ENCODE results near the gene RNF38. TPM values are rescaled to one million over a fixed set of nuclear protein-coding genes. Genes with fewer than 3 reads are reported as not detected.

Gene RNF38
- total and polyA plus RNA-seq, 2 experiments from 2014 or later = 13.7 to 61.9 TPM

DNA sequence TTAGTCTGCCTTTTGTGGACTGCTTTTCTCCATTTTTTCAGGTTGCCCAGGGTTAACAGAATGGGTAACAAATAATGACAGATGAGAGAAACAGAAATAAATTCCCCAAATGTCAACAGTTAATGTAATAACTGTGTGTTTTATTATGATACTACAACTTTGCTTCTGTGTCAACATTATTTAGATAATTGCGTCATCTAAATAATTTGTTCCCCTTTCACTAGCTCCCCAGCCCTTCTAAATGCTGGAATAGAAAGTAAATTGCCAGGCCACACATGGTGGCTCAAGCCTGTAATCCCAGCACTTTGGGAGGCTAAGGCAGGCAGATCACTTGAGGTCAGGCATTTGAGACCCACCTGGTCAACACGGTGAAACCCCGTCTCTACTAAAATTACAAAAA, 53.5 kb downstream of the RNF38 start:
- H3K36me3 ChIP-seq (ENCODE audit: insufficient read depth) = peaks cover 53% of the 10 kb centered on the region
- H3K4me3 Mint-ChIP-seq = no peak overlapping the region
- 0 out of 2 replicates have a peak overlapping the region, but pooled peaks have one; percentile 30 for H3K27ac ChIP-seq (ENCODE audit: low read depth)
- TF ChIP-seq CREB1 (CRISPR knock-in tag; IDR thresholded peaks at IDR 0.05; ENCODE audit: low read depth) = no peak
- no peak for TF ChIP-seq JUNB (IDR thresholded peaks at IDR 0.05; ENCODE audit: unreplicated experiment)
- no peak for TF ChIP-seq NANOG (IDR thresholded peaks at IDR 0.05; ENCODE audit: borderline replicate concordance)
- TF ChIP-seq ZNF331 (CRISPR knock-in tag; IDR thresholded peaks at IDR 0.05; ENCODE audit: low read depth) = no peak
- TF ChIP-seq ETS1 (IDR thresholded peaks at IDR 0.05) = no peak
- TF ChIP-seq POLR2AphosphoS5 (IDR thresholded peaks at IDR 0.05; ENCODE audit: low read depth) = no peak
- TF ChIP-seq, protein P1, sequence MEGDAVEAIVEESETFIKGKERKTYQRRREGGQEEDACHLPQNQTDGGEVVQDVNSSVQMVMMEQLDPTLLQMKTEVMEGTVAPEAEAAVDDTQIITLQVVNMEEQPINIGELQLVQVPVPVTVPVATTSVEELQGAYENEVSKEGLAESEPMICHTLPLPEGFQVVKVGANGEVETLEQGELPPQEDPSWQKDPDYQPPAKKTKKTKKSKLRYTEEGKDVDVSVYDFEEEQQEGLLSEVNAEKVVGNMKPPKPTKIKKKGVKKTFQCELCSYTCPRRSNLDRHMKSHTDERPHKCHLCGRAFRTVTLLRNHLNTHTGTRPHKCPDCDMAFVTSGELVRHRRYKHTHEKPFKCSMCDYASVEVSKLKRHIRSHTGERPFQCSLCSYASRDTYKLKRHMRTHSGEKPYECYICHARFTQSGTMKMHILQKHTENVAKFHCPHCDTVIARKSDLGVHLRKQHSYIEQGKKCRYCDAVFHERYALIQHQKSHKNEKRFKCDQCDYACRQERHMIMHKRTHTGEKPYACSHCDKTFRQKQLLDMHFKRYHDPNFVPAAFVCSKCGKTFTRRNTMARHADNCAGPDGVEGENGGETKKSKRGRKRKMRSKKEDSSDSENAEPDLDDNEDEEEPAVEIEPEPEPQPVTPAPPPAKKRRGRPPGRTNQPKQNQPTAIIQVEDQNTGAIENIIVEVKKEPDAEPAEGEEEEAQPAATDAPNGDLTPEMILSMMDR (conservative IDR thresholded peaks at IDR 0.05; ENCODE audit: low read depth in 2 of 2) = no peak
- TF ChIP-seq ZNF114 (CRISPR knock-in tag; IDR thresholded peaks at IDR 0.05) = no peak
- no peak for TF ChIP-seq EZH2phosphoT487 (IDR thresholded peaks at IDR 0.05; ENCODE audit: unreplicated experiment)
- H3K4me3 ChIP-seq = no peak overlapping the region
- peaks cover 5% of the 10 kb centered on the region; the same call in 1 of the 2 replicates for H4K20me1 ChIP-seq (replicated peaks; ENCODE audit: insufficient read depth)
- H3K79me2 ChIP-seq (replicated peaks; ENCODE audit: insufficient read depth) = no peaks in the 10 kb centered on the region
- H2AFZ ChIP-seq = no peak overlapping the region
- no peak for DNase-seq (ENCODE audit: low spot score)
- no peaks in the 10 kb centered on the region for H3K4me1 ChIP-seq (ENCODE audit: insufficient read depth)
- no peaks in the 10 kb centered on the region for H3F3A ChIP-seq (replicated peaks; ENCODE audit: low read depth)
- H3K4me2 ChIP-seq = no peak overlapping the region
- no peaks in the 10 kb centered on the region for H3K9me2 ChIP-seq (ENCODE audit: insufficient read depth)
- H3K27me3 ChIP-seq (ENCODE audit: insufficient read depth) = no peaks in the 10 kb centered on the region
- H3K27ac Mint-ChIP-seq = peak overlapping the region; percentile 9; the same call in 1 of the 2 replicates
- H3K9me3 Mint-ChIP-seq = no peaks in the 10 kb centered on the region
- H3K36me3 Mint-ChIP-seq (ENCODE audit: low read depth) = peaks cover 80% of the 10 kb centered on the region
- H3K27me3 Mint-ChIP-seq (ENCODE audit: insufficient read depth, low read depth, poor library complexity) = peaks cover 5% of the 10 kb centered on the region
- no peak for ATAC-seq
- no peaks in the 10 kb centered on the region; the same call in 2 of the 3 replicates for H3K4me1 Mint-ChIP-seq

GRCh38 chr9:36345103-36345846, 54.8 kb downstream of the RNF38 start:
- Histone ChIP-seq H3F3A (replicated peaks; ENCODE audit: low read depth) (no peaks in the 10 kb centered on the region), H3K27ac (ENCODE audit: low read depth) (peak overlapping the region; percentile 17; the same call in 1 of the 2 replicates), H3K27me3 (ENCODE audit: insufficient read depth) (no peaks in the 10 kb centered on the region), H3K4me3 (no peak overlapping the region), H3K79me2 (replicated peaks; ENCODE audit: insufficient read depth) (no peaks in the 10 kb centered on the region), H3K4me1 (ENCODE audit: insufficient read depth) (no peaks in the 10 kb centered on the region), H3K36me3 (ENCODE audit: insufficient read depth) (peaks cover 53% of the 10 kb centered on the region), H2AFZ (no peak overlapping the region), H3K4me2 (no peak overlapping the region), H4K20me1 (replicated peaks; ENCODE audit: insufficient read depth) (peaks cover 5% of the 10 kb centered on the region; the same call in 1 of the 2 replicates), H3K9me2 (ENCODE audit: insufficient read depth) (no peaks in the 10 kb centered on the region)
- Mint-ChIP-seq H3K9me3 (no peaks in the 10 kb centered on the region), H3K4me1 (no peaks in the 10 kb centered on the region; the same call in 2 of the 3 replicates), H3K27ac (0 out of 2 replicates have a peak overlapping the region, but pooled peaks have one; percentile 56), H3K27me3 (ENCODE audit: insufficient read depth, low read depth, poor library complexity) (peaks cover 5% of the 10 kb centered on the region), H3K36me3 (ENCODE audit: low read depth) (peaks cover 77% of the 10 kb centered on the region), H3K4me3 (no peak overlapping the region)
- peak; percentile 87 for ATAC-seq
- TF ChIP-seq, protein P1 (conservative IDR thresholded peaks at IDR 0.05; ENCODE audit: low read depth in 2 of 2) = peak; percentile 38 to 39; a peak in 3 of 4 replicates
- no peak for TF ChIP-seq EZH2 (IDR thresholded peaks at IDR 0.05; ENCODE audit: low read depth, unreplicated experiment)
- peak; percentile 60 for DNase-seq (ENCODE audit: low spot score)

Measured in GM23338 (cell line).